Inflammatory macrophage treated with lipopolysaccharide for 1 hour (primary cell): ENCODE results near the gene WRNIP1.

Source experiments
- DNase-seq, 2 donors: peaks; one replicate each; pipeline ENCODE4 v3.0.0-alpha.2; 2020 to 2022

Gene WRNIP1

GRCh38 chr6:2763876-2764540 is 1.2 kb upstream of the WRNIP1 start:
- no peak for DNase-seq

GRCh38 chr6:2764610-2765165 is 505 bp upstream of the WRNIP1 start:
- DNase-seq, result peak; percentile 60 to 70

- peak; percentile 36 to 41 for DNase-seq
Measured at GRCh38 chr6:2765896-2766766, 938 bp downstream of the WRNIP1 start.

GRCh38 chr6:2766767-2767656 is 1.8 kb downstream of the WRNIP1 start:
- peak in 1 of 2 donors; percentile 27 for DNase-seq

- DNase-seq, result no peak
Measured at GRCh38 chr6:2767657-2768524, 2.7 kb downstream of the WRNIP1 start.

- DNase-seq, result no peak
Measured at GRCh38 chr6:2768696-2769095, 3.5 kb downstream of the WRNIP1 start.

GRCh38 chr6:2770171-2770570 is 5.0 kb downstream of the WRNIP1 start:
- DNase-seq, result no peak

- no peak for DNase-seq
Measured at GRCh38 chr6:2771079-2771478, 5.9 kb downstream of the WRNIP1 start.

- DNase-seq, result no peak
Measured at GRCh38 chr6:2772840-2773239, 7.6 kb downstream of the WRNIP1 start.

- DNase-seq, result no peak
Measured at GRCh38 chr6:2773449-2773848, 8.3 kb downstream of the WRNIP1 start.

GRCh38 chr6:2775003-2775402 is 9.8 kb downstream of the WRNIP1 start:
- no peak for DNase-seq

- DNase-seq, result no peak
Measured at GRCh38 chr6:2777249-2777648, 12.1 kb downstream of the WRNIP1 start.

- no peak for DNase-seq
Measured at GRCh38 chr6:2780102-2780737, 15.0 kb downstream of the WRNIP1 start.

- no peak for DNase-seq
Measured at GRCh38 chr6:2781685-2782355, 16.6 kb downstream of the WRNIP1 start.

- DNase-seq, result no peak
Measured at GRCh38 chr6:2782356-2782708, 17.1 kb downstream of the WRNIP1 start.

GRCh38 chr6:2782825-2783187 is 17.6 kb downstream of the WRNIP1 start:
- DNase-seq, result no peak

GRCh38 chr6:2783188-2783963 is 18.2 kb downstream of the WRNIP1 start:
- no peak for DNase-seq

- DNase-seq, result no peak
Measured at GRCh38 chr6:2784061-2784460, 18.9 kb downstream of the WRNIP1 start.

GRCh38 chr6:2784930-2785329 is 19.7 kb downstream of the WRNIP1 start:
- DNase-seq, result no peak

- DNase-seq, result no peak
Measured at GRCh38 chr6:2786269-2786668, 21.1 kb downstream of the WRNIP1 start.
